ENCODE measurements around the gene SDK2. TPM values are rescaled to one million over a fixed set of nuclear protein-coding genes. Genes with fewer than 3 reads are reported as not detected.

SDK2 gene
- total and polyA plus RNA-seq, 2 of the 8 experiments (the other 6 are each of a cell fraction or from before 2014, with no cell fraction given), result 3.9 to 4.1 TPM

- TF ChIP-seq CBX8 (IDR thresholded peaks at IDR 0.05; ENCODE audit: borderline replicate concordance, low read depth, low read length) (no peak), POLR2A (IDR thresholded peaks at IDR 0.05; ENCODE audit: control extremely low read depth in 1 of 2, low read depth in 2 of 2, low read length in 2 of 2) (no peak), JUND (IDR thresholded peaks at IDR 0.05; ENCODE audit: low read length) (no peak)
These were observed 181.4 kb downstream of the SDK2 start (continued) for GRCh38 chr17:73462823-73463222.
